LHCN-M2 (cell line): Measurements from ENCODE around the gene IMMP2L. TPM values are rescaled to one million over a fixed set of nuclear protein-coding genes. Genes with fewer than 3 reads are reported as not detected.
"Not testable (repeated sequence)": the region's sequence is repeated elsewhere in the genome, so short reads cannot be mapped to it uniquely, and the experiment has no call there.

ENCODE experiments used
- DNase-seq: peaks from one replicate; pipeline ENCODE4 v3.0.0-alpha.2; 2012; ENCODE audit warnings: low read depth
- total RNA-seq: library from RNA; depleted of rRNA; stranded (reverse); fragments of >200 nt; gene quantifications from 2 replicates; pipeline ENCODE4 v1.2.3, GENCODE V29; 2014

IMMP2L gene
- total RNA-seq, 1 experiment from 2014 or later: 6.4 TPM

GRCh38 chr7:111460695-111461094 is 101.6 kb downstream of the IMMP2L start:
- no peak for DNase-seq

- DNase-seq: no peak
Measured at GRCh38 chr7:111459757-111460280, 102.5 kb downstream of the IMMP2L start.

GRCh38 chr7:111459065-111459756 is 103.1 kb downstream of the IMMP2L start:
- DNase-seq: no peak

GRCh38 chr7:111450705-111451104 is 111.6 kb downstream of the IMMP2L start:
- not testable (repeated sequence) for DNase-seq

DNA sequence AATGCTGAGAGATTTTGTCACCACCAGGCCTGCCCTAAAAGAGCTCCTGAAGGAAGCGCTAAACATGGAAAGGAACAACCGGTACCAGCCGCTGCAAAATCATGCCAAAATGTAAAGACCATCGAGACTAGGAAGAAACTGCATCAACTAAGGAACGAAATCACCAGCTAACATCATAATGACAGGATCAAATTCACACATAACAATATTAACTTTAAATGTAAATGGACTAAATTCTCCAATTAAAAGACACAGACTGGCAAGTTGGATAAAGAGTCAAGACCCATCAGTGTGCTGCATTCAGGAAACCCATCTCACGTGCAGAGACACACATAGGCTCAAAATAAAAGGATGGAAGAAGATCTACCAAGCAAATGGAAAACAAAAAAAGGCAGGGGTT is 114.8 kb downstream of the IMMP2L start:
- not testable (repeated sequence) for DNase-seq

GRCh38 chr7:111439977-111440376 is 122.3 kb downstream of the IMMP2L start:
- peak; percentile 56 for DNase-seq

- DNase-seq: peak; percentile 83
Measured at GRCh38 chr7:111438369-111439289, 123.7 kb downstream of the IMMP2L start.

DNA sequence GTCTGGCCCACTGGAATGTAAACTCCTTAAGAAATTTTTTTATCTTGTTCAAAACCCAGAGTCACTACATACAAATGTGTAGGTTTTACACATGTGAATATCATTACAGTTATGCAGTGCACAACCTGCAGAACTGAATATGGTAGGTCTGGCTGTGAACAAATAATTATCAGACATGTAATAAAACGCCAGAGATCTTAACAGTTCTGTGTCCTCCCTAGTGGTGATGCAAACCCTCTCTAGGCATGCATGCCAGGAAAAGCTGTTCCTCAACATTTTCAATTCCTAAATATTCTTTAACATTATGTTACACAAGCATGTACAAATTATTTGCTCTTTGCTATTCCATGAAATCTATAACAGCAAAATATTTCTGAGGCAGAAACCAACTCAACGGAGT is 124.6 kb downstream of the IMMP2L start:
- DNase-seq: no peak

GRCh38 chr7:111436608-111437007 is 125.7 kb downstream of the IMMP2L start:
- no peak for DNase-seq

GRCh38 chr7:111433426-111433825 is 128.9 kb downstream of the IMMP2L start:
- DNase-seq: no peak

- no peak for DNase-seq
Measured at GRCh38 chr7:111429781-111430180, 132.5 kb downstream of the IMMP2L start.

- DNase-seq: peak; percentile 69
Measured at GRCh38 chr7:111424768-111425167, 137.5 kb downstream of the IMMP2L start.

DNA sequence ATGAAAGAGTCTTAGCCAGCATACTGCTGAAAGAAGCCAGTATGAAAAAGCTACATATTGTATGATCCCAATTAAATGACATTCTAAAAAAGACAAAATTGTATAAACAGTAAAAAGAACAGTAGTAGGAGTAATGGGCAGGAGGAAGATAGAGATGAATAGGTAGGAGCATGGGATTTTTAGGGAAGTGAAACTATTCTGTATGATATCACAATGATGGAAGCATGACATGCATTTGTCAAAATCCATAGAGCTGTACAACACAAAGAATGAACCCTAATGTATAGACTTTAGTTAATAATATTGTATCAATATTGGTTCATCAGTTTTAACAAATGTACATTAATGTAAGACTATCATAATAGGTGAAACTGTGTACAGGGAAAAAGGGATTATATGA is 147.9 kb downstream of the IMMP2L start:
- no peak for DNase-seq

GRCh38 chr7:111413739-111414138 is 148.6 kb downstream of the IMMP2L start:
- no peak for DNase-seq

- DNase-seq: no peak
Measured at GRCh38 chr7:111410899-111411298, 151.4 kb downstream of the IMMP2L start.

DNA sequence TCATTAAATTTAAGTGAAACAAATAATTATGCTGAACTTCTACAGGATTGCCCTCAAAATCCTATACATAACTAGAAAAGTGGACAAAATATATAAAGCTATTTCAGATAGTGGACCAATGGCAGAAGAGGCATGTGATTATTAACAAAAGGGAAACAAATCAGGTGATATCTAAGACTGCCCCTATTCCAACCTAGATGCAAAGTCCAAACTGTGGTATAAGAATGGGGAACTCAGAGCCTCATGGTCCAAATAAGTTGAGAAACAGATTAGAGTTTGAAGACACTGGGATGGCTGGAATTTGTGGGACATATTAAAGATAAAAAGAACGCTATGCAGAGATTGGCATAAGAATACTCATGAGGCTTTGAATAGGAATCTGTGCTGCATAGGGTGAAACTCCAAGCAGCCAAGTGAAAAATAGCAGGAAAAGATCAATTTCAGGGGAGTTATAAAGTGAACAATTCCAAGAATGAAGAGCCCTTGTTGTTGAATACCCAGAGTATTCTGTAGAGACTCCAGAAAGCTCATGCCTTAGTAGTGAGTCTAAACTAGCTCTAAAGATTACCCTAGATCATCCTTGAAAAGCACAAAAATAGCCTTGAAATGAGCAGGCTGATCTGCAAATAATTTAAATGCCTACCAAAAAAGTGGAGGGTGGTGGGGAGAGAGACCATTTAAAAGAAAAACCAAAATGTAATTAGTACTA is 152.4 kb downstream of the IMMP2L start:
- DNase-seq: no peak

DNA sequence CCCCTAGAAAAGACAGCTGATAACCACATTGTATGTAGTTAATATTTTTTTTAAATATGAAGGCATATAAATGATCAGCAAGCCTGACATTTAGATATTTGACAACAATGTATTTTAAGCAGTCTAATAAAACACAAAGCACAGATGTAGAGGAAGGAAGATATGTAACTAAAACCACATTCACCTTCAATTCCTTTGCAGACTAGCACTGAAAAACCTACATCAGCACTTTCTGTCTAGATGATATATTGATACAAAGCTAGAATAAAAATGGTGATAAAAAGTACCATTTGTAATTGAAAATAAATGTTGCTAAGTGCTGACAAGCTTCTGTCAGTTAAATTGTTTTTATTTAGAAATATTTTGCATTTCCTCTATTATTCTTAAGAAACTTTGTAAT is 153.6 kb downstream of the IMMP2L start:
- DNase-seq: no peak

DNA sequence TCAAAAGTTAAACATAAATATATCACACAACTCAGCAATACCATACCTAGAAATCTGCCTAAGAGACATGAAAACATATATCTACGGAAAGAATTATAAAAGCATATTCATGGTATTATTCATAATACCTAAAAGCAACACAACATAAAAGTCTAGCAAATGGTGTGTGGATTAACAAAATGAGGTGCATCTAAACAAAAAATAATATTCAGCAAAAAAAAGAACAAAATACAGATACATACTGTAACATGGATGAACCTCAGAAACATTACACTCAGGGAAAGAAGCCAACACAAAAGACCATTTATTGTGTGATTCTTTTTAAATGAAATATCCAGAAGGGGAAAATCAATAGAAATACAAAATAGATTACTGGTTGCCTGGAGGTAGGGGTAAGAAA is 155.0 kb downstream of the IMMP2L start:
- DNase-seq: no peak

DNA sequence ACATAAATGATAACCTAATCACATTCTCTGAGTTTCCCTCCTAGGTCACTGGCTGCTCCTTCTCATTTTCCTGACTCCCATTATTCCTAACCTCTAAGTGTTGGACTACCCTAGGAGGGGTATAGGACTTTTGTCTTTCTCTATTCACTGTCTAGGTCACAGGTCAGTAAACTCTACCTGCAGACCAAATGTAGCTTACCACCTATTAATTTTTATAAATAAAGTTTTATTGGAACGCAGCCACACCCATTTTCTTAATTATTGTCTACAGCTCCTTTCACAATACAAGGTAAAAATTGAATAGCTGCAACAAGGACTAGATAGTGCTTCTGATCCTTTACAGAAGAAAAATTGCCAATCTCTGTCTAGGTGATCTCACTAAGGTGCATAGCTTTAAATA is 156.7 kb downstream of the IMMP2L start:
- DNase-seq: no peak

DNA sequence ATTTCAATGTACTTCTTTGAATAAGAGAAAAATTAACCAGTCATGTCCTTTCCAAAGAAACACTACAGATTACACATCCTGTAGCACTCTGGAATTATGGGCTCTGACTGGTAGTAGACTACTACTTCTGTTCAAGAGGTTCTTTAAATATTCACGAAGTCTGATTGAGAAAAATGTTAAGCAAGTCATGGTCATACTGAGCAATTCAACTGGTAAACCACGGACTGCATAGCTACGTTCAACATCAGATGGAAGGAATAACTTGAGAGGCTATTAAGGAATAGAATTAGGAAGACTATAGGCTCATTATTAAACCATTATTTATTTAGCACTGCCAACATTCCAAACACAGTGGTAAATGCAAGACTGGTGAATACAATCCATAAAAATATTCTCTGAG is 160.8 kb downstream of the IMMP2L start:
- DNase-seq: peak; percentile 27

DNA sequence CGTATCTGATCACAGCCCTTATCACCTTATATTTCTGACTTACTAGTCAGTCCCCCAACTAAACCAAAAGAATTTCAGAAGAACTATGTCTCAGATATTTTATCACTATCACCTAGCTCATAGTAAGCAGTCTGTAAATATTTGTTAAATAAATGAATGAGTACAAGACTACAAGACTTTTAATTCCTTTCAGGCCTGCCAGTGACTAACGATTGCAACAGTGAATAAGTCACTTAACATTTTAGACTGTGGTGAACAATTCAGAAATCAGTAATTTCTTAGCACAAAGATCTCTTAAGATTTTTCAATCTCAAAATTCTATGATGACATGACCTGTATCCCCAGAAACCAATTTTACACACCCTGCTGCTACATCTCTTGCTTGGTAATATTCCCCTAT is 162.2 kb downstream of the IMMP2L start:
- no peak for DNase-seq

- no peak for DNase-seq
Measured at GRCh38 chr7:111394891-111395290, 167.4 kb downstream of the IMMP2L start.
